ENCODE measurements around the gene PHKG2.

PHKG2 gene

DNA sequence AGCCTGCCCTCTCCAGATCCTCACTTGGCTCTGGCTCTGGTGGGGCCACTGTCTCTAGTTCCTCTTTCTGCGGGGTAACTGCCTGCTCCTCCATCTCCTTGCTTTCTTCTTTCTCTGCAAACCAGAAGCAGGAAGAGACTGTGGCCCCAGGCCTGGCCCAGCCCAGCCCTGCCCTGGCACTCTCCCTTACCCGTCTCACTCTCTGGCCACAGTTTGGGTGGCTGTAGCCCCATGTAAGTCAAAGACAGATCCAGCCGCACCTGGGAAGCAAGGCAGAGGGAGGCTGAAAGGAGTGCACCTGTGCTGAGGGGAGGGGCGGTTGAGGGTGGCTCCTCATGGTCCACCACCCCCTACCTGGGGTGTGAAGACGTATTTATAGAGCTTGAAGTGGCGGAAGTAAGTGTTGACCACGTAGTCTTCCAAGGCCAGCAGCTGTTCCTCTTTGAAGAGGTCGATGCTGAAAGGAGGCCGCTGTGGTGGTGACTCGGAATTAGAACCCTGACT lies 10.8 kb downstream of the PHKG2 start:
- DNase-seq, result no peak

- no peak for DNase-seq
These were observed 11.9 kb downstream of the PHKG2 start for GRCh38 chr16:30760001-30760559.

DNA sequence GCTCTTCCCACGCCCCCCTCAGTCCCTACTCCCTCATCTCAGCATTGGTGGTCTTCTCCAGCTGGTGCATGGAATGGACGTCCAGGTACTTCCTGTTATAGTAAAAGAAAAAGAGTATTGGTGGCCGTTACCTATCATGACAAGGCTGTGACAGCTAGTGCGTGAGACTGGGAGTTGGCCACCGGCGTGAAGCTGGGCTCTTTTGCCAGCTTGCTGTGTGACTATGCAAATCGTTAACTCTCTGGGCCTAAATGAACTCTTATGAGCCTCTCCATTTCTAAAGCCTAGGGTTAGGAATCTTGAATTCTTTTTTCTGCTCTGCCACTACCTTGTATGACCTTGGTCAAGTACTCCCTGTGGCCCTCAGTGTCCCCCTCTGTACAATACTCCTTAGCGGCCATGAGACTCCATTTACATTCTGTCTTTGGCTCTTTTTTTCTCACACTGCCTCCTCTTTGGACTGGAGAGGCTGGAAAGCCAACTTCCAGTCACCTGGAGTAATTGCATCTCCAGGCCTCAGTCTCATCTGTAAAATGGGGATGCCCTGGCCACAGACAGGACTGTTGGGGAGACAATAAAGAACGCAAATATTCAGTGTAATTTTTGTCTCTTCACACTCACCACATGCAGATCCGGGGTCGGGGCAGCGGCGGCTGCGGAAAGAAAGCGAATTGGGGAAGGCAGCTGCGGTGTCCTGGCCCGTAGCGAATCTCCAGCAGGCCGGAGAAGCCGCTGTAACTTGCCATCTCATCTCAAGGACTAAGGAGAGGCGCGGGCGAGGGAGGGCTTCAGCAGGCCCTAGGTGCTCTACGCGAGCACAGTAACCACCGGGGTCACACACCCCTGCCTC lies 12.6 kb downstream of the PHKG2 start:
- no peak for DNase-seq

DNA sequence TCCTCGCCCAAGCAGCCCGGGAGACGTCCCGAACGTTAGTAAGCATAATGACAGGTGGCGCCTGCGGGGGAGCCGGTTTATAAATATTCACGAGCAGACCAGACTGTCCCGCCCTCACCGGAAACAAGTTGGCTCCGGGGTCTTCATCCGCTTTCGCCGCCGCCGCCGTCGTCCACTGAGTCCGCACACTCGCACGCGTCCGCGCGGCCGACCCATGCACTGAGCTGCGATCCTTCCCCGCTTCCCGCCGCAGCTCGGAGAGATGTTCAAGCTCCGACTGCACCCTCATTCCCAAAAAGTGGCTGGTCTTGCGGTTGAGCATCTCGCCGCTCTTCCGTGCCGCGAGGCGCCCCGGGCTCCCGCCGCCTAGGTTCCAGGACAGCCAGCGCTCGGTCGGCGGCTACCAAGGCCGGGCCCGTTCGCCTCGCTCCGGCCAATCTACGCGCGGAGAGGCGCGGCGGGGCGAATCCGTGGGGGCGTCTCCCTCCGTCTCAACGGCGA lies 13.3 kb downstream of the PHKG2 start:
- DNase-seq, result peak; percentile 75

- DNase-seq, result peak; percentile 98
These were observed 14.0 kb downstream of the PHKG2 start, which contains the start of the genes CFAP119 and RNF40 for GRCh38 chr16:30761928-30762902. TSS of gene CFAP119 (minus strand) at chr16:30762062. CDS start at chr16:30761748, 314 bp downstream. TSS of gene RNF40 (plus strand) at chr16:30762322. CDS start at chr16:30762546, 224 bp downstream.

DNA sequence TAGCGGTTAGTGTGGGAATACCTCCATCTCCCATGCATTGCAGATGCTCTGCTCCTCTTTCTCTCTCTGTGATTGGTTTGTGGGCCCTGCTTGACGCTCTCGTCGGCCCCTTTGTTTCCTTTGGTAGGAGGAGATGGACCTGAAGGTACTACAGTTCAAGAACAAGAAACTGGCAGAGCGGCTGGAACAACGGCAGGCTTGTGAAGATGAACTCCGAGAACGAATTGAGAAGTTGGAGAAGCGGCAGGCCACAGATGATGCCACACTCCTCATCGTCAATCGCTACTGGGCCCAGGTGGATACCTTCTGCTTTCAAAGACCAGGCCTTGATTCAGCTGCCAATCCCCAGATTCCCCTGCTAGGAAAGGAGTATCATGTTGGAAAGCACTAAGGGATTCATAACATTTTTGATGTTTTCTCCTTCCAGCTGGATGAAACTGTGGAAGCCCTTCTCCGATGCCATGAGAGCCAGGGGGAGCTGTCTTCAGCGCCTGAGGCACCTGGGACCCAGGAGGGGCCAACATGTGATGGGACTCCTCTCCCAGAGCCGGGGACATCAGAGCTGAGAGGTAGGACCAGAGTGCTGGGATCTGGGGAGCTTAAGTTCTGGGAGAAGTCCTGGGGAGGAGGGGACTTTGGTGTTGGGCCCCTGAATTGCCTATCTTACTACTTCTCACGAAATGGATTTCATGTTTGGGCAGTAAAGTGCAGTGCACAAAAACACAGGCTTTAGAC lies 14.9 kb downstream of the PHKG2 start:
- no peak for DNase-seq

DNA sequence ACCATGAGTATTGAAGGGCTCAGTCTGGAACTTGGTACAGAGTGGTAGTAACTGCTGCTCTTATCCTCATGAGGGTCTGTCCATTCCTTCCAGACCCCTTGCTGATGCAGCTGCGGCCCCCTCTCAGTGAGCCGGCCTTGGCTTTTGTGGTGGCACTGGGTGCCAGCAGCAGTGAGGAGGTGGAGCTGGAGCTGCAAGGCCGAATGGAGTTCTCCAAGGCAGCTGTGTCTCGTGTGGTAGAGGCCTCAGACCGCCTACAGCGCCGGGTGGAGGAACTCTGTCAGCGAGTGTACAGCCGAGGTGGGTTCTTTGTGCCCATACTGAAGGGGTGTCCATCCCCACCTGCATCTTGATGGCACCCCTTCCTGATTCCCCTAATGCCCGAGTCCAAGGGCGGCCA lies 15.9 kb downstream of the PHKG2 start:
- no peak for DNase-seq

DNA sequence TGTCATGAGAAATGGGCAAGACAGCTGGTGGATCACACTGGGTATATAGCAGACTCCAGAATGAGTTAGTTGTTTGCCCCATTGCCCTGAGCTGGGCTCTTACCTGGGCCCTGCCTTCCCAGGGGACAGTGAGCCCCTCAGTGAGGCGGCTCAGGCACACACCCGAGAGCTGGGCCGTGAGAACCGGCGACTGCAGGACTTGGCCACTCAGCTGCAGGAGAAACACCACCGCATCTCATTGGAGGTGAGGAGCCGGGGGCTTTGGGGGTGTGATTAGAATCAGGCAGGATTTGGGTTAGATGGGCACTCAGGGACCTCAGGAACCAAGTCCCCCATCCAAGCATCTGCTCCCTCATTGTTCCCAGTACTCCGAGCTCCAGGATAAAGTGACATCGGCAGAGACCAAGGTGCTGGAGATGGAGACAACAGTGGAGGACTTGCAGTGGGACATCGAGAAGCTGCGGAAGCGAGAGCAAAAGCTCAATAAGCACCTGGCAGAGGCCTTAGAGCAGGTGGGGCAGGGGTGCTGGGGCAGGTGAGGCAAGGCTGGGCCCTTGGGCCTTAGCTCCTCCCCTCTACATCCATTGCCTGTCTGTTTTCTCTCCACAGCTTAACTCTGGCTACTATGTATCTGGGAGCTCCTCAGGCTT lies 16.7 kb downstream of the PHKG2 start:
- DNase-seq, result no peak

GRCh38 chr16:30766206-30766932 lies 18.1 kb downstream of the PHKG2 start:
- no peak for DNase-seq

- no peak for DNase-seq
These were observed 18.7 kb downstream of the PHKG2 start for GRCh38 chr16:30766933-30767284.

- DNase-seq, result no peak
These were observed 19.7 kb downstream of the PHKG2 start for GRCh38 chr16:30767767-30768465.

DNA sequence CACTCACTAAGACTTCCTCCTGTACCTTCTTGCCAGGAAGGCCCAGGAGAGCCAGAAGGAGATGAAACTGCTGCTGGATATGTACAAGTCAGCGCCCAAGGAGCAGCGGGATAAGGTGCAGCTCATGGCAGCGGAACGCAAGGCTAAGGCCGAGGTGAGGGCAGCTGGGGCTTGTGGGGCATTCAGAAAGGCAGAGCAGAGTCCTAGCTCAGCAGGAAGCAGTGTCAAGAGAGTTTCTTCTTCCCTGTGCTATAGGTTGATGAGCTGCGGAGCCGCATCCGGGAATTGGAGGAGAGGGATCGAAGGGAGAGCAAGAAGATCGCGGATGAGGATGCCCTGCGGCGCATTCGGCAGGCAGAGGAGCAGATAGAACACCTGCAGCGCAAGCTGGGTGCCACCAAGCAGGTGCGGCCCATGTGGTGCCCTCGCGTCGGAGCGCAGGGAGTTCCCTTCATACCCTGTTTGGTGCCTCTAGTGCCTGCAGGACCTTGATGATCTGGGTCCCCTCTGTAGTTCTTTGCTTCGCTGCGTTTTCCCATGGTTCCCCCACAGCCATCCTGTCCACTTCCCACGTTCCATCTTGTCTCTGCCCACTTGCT lies 20.5 kb downstream of the PHKG2 start:
- no peak for DNase-seq

GRCh38 chr16:30769379-30770089 lies 21.3 kb downstream of the PHKG2 start:
- DNase-seq, result no peak

- no peak for DNase-seq
These were observed 23.5 kb downstream of the PHKG2 start for GRCh38 chr16:30771726-30772125.

DNA sequence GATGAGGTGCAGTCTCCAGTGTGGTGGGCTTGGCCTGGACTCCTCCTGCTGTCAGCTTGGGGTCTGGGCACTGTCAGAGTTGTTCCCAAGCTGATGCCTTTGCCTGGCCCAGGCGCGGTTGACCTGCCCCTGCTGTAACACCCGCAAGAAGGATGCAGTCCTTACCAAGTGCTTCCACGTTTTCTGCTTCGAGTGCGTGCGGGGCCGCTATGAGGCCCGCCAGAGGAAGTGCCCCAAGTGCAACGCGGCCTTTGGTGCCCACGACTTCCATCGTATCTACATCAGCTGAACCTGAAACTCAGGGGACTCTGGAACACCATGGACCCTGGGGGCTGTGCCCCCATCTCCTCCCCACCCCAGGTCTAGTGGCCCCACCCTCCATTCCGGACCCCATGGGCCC lies 25.6 kb downstream of the PHKG2 start:
- no peak for DNase-seq

GRCh38 chr16:30774367-30775130 lies 26.3 kb downstream of the PHKG2 start:
- DNase-seq, result no peak

- no peak for DNase-seq
These were observed 26.8 kb downstream of the PHKG2 start for GRCh38 chr16:30775131-30775391.

GRCh38 chr16:30775392-30776188 lies 27.4 kb downstream of the PHKG2 start:
- peak; percentile 91 for DNase-seq
